Gastroesophageal sphincter (tissue), 4 donors: ENCODE measurements around the gene GLT1D1. TPM values are rescaled to one million over a fixed set of nuclear protein-coding genes. Genes with fewer than 3 reads are reported as not detected.

Experiments used
- ATAC-seq: fragments of 150-250 bp; one replicate; pipeline ENCODE4 v1.9.1; 2016; ENCODE audit warnings: mild to moderate bottlenecking, moderate library complexity
- H3K27ac ChIP-seq, 4 donors: fragments of 200-600 bp; sonication (generic) in 3 of 4; 1 replicate in 3 of 4; 2 replicates in 1 of 4; pipeline ENCODE4 v1.5.1; 2016 to 2019
- H3K27me3 ChIP-seq: fragments of 200-600 bp; sonication (generic); one replicate; pipeline ENCODE4 v1.5.1; 2019
- H3K36me3 ChIP-seq, 2 donors: fragments of 200-600 bp; sonication (generic); one replicate each; pipeline ENCODE4 v1.5.1; 2019; ENCODE audit warnings: control low read depth in 1 of 2
- H3K4me1 ChIP-seq, 3 donors: fragments of 200-600 bp; sonication (generic); 1 replicate in 2 of 3; 2 replicates in 1 of 3; pipeline ENCODE4 v1.5.1; 2016 to 2019; ENCODE audit warnings: control low read depth in 2 of 3
- H3K4me3 ChIP-seq, 2 donors: fragments of 200-600 bp; sonication (generic); one replicate each; pipeline ENCODE4 v1.5.1; 2019; ENCODE audit warnings: mild to moderate bottlenecking in 1 of 2, moderate library complexity in 1 of 2
- H3K9me3 ChIP-seq, 3 donors: fragments of 200-600 bp; sonication (generic); one replicate each; pipeline ENCODE4 v1.5.1; 2017 to 2019; ENCODE audit warnings: control low read depth in 2 of 3
- EP300 ChIP-seq: sonication (generic); formaldehyde crosslinking; IDR thresholded peaks from one replicate; pipeline ENCODE4 v1.6.1; 2017; ENCODE audit warnings: antibody characterized with exemption, mild to moderate bottlenecking
- POLR2A ChIP-seq, 2 donors: fragments of 450-650 bp; IDR thresholded peaks; one replicate each; pipeline ENCODE4 v1.6.1; 2017; ENCODE audit warnings: antibody characterized with exemption in 2 of 2, mild to moderate bottlenecking in 2 of 2, moderate library complexity in 1 of 2
- POLR2AphosphoS5 ChIP-seq: sonication (generic); formaldehyde crosslinking; IDR thresholded peaks from one replicate; pipeline ENCODE4 v1.6.1; 2017; ENCODE audit warnings: antibody characterized with exemption
- WGBS, 2 donors: methylation state at CpG; one replicate each; pipeline ENCODE4 v1.1.5; 2018; ENCODE audit warnings: low coverage in 1 of 2; 5-methylcytosine and 5-hydroxymethylcytosine counted together
- total RNA-seq, 4 donors: library from RNA; depleted of rRNA; stranded (reverse); fragments of >200 nt; gene quantifications; one replicate each; pipeline ENCODE4 v1.1.0, GENCODE V29; 2016
- TF ChIP-seq, protein P1 (sequence below), 4 experiments: fragments of 200-600 bp in 2 of 4; fragments of 450-650 bp in 2 of 4; sonication (generic) in 1 of 4; IDR thresholded peaks; one replicate each; pipeline ENCODE4 v1.5.1; 2017 to 2019; ENCODE audit warnings: antibody characterized with exemption in 4 of 4, mild to moderate bottlenecking in 2 of 4, moderate library complexity in 2 of 4

The GLT1D1 gene
- total RNA-seq, 4 donors from 2014 or later = 0.27 to 1.8 (median 0.47) TPM; not detected in 1

DNA sequence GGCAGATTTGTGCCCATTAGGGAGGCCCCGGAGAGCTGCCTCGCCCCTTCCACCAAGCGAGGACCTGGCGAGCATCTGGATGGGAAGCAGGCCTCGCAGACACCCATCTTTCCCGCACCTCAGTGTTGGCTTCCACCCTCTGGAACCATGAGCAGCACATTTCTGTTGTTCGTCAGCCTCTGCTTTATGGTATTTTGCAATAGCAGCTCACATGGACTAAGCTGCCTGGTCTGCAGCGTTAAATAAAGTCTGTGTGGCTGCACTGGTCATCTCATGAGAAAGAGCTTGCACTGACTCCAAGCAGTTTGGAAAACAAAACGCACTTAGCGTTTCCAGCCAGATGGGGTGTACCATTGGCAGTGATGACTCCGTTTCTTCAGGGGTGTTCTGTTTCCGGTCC is 75.8 kb downstream of the GLT1D1 start:
- no peaks in the 10 kb centered on the region for H3K36me3 ChIP-seq
- H3K27ac ChIP-seq = no peak overlapping the region
- H3K9me3 ChIP-seq = no peaks in the 10 kb centered on the region
- H3K4me3 ChIP-seq = no peak overlapping the region
- no peaks in the 10 kb centered on the region for H3K4me1 ChIP-seq
- no peaks in the 10 kb centered on the region for H3K27me3 ChIP-seq
- TF ChIP-seq POLR2A (IDR thresholded peaks at IDR 0.05) (no peak), EP300 (no peak), POLR2AphosphoS5 (no peak)
- TF ChIP-seq, protein P1, sequence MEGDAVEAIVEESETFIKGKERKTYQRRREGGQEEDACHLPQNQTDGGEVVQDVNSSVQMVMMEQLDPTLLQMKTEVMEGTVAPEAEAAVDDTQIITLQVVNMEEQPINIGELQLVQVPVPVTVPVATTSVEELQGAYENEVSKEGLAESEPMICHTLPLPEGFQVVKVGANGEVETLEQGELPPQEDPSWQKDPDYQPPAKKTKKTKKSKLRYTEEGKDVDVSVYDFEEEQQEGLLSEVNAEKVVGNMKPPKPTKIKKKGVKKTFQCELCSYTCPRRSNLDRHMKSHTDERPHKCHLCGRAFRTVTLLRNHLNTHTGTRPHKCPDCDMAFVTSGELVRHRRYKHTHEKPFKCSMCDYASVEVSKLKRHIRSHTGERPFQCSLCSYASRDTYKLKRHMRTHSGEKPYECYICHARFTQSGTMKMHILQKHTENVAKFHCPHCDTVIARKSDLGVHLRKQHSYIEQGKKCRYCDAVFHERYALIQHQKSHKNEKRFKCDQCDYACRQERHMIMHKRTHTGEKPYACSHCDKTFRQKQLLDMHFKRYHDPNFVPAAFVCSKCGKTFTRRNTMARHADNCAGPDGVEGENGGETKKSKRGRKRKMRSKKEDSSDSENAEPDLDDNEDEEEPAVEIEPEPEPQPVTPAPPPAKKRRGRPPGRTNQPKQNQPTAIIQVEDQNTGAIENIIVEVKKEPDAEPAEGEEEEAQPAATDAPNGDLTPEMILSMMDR (IDR thresholded peaks at IDR 0.05) = no peak
- peak; percentile 36 for ATAC-seq
- whole genome bisulfite sequencing, 2 donors = 65 to 80% methylated on average over 1 to 5 of the region's 12 CpGs

DNA sequence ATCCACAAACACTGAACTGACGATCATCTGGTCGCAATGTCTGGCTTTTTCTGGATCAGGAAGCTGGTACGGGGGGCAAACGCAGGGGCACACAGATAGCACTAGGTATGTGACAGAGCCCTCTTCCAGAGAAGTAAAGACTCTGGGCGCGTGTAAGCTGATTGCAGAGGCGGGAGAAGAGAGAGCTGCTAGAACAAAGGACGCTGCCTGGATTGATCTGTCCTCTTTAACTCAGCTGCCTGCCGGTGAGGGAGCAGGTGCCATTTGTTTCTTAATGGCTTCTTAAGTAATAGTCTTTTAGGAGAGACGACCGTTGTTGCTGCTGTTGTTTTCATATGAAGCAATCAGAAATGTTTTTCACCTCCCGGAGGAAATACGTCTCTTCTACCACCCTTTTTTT is 77.3 kb downstream of the GLT1D1 start:
- H3K4me1 ChIP-seq = no peaks in the 10 kb centered on the region
- no peak for ATAC-seq
- no peaks in the 10 kb centered on the region for H3K9me3 ChIP-seq
- H3K27ac ChIP-seq = no peak overlapping the region
- 62 to 64% methylated on average over 9 to 13 of the region's 13 CpGs for WGBS, 2 donors
- no peaks in the 10 kb centered on the region for H3K27me3 ChIP-seq
- H3K36me3 ChIP-seq = no peaks in the 10 kb centered on the region
- TF ChIP-seq POLR2AphosphoS5 (no peak), EP300 (no peak), POLR2A (IDR thresholded peaks at IDR 0.05) (no peak)
- TF ChIP-seq, protein P1 (IDR thresholded peaks at IDR 0.05) = no peak
- no peak overlapping the region for H3K4me3 ChIP-seq

DNA sequence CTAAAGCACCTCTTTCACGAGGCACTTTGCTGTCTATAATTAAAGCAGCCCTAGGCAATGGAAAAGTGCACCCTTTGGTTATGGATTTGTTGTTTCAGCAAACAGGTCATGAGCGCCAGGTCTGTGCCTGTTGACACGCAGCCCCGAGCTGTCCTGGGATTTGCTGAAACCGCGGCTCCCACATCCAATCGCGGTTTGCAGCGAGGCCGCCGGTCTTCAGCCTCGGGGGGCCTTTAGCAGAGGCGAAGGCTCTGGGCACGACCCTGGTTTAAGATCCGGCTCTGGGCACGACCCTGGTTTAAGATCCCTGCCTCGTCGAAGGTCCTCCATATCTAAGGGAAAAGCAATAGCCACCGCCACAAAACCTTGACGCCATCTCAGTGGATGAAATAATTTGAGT is 79.2 kb downstream of the GLT1D1 start:
- no peaks in the 10 kb centered on the region for H3K27me3 ChIP-seq
- WGBS, 2 donors = 67% methylated on average over 2 of the region's 20 CpGs; no CpG with 5 or more reads in 1 of the 2 donors
- H3K36me3 ChIP-seq = no peaks in the 10 kb centered on the region
- no peaks in the 10 kb centered on the region for H3K9me3 ChIP-seq
- no peak overlapping the region for H3K27ac ChIP-seq
- TF ChIP-seq EP300 = no peak
- no peak for TF ChIP-seq POLR2A (IDR thresholded peaks at IDR 0.05)
- TF ChIP-seq POLR2AphosphoS5 = no peak
- TF ChIP-seq, protein P1 (IDR thresholded peaks at IDR 0.05) = no peak
- H3K4me3 ChIP-seq = no peak overlapping the region
- ATAC-seq = no peak
- H3K4me1 ChIP-seq = no peaks in the 10 kb centered on the region

DNA sequence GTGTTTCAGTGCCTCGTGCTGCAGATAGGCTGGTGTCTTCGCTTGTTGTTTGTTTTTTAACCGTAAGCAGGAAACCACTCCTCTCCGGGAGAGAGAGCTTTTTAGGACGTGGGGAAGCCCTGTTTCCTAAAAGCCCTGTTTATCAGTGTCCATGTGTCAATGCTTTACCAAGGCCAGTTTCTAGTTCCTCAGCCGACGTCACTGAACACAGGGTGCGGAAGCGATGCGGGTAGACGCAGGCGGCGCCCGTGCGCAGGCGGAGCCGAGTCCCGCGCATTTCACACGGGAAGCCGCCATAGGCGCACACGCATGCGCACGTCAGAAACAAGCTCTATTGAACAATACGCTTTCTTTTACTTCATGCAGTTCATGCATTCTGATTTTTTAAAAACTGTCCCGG is 79.8 kb downstream of the GLT1D1 start:
- H3K27me3 ChIP-seq = no peaks in the 10 kb centered on the region
- no peaks in the 10 kb centered on the region for H3K4me1 ChIP-seq
- WGBS, 2 donors = 51 to 87% methylated on average over 5 to 10 of the region's 27 CpGs
- no peak for TF ChIP-seq POLR2AphosphoS5
- TF ChIP-seq POLR2A (IDR thresholded peaks at IDR 0.05) = no peak
- no peak for TF ChIP-seq EP300
- TF ChIP-seq, protein P1 (IDR thresholded peaks at IDR 0.05) = no peak
- H3K9me3 ChIP-seq = no peaks in the 10 kb centered on the region
- H3K27ac ChIP-seq = no peak overlapping the region
- H3K36me3 ChIP-seq = no peaks in the 10 kb centered on the region
- no peak for ATAC-seq
- H3K4me3 ChIP-seq = no peak overlapping the region

DNA sequence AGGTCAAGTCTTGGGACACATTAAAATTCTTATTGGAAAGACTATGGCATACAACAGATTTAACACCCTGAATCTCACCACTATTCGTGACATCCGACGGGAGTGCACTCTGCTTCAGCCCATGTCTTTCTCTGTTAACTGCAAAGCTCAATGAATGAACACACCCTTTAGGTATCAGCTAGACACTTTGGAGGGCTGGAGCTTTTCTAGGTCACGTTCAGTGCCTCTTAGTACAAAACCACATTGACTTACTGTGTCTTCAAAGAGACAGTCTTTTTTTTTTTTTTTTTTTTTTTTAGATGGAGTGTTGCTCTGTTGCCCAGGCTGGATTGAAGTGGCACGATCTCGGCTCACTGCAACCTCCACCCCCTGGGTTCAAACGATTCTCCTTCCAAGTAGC is 80.6 kb downstream of the GLT1D1 start:
- H3K4me1 ChIP-seq = no peaks in the 10 kb centered on the region
- TF ChIP-seq POLR2AphosphoS5 = no peak
- TF ChIP-seq, protein P1 (IDR thresholded peaks at IDR 0.05) = no peak
- no peak for TF ChIP-seq POLR2A (IDR thresholded peaks at IDR 0.05)
- TF ChIP-seq EP300 = no peak
- ATAC-seq = no peak
- no peak overlapping the region for H3K27ac ChIP-seq
- WGBS, 2 donors = 89 to 96% methylated on average over 3 to 7 of the region's 7 CpGs
- H3K9me3 ChIP-seq = no peaks in the 10 kb centered on the region
- H3K36me3 ChIP-seq = no peaks in the 10 kb centered on the region
- no peak overlapping the region for H3K4me3 ChIP-seq
- H3K27me3 ChIP-seq = no peaks in the 10 kb centered on the region
